K562 (cell line): ENCODE data around the gene RET. TPM values are rescaled to one million over a fixed set of nuclear protein-coding genes. Genes with fewer than 3 reads are reported as not detected.

Experiments
- ATAC-seq: fragments of 200-7000 bp; cut with Tn5 transposase; 3 replicates; pipeline ENCODE4 v1.9.1; 2020; ENCODE audit warnings: moderate library complexity
- BruUV-seq: library from RNA; stranded (reverse); fragments of 400-500 nt; replicated peaks from 2 replicates; lab custom pipeline; 2021; lab: Mats Ljungman, UMichigan
- CTCF ChIA-PET: fragments of 300-600 bp; formaldehyde crosslinking; extraction: SDS; loops from one replicate; lab custom pipeline; 2021; ENCODE audit warnings: low intra/inter-chr PET ratio; lab: Yijun Ruan, JAX
- POLR2A ChIA-PET: fragments of 300-600, 350-650 bp; sonication (Branson Sonifier 250); formaldehyde crosslinking; extraction: SDS; loops from one replicate; lab custom pipeline; 2021; ENCODE audit warnings: antibody characterized with exemption, inconsistent platforms; lab: Yijun Ruan, JAX
- DNase-seq, 4 experiments: peaks; one replicate each; pipeline versions ENCODE4 v3.0.0 to v3.0.0-alpha.2; 2011 to 2018; ENCODE audit warnings: low spot score in 3 of 4, mixed read lengths in 3 of 4; ENCODE audit errors: extremely low read depth in 1 of 4
- FAIRE-seq: peaks from 2 replicates; lab custom pipeline; 2011; peaks lifted over from hg19 to GRCh38; lab: Jason Lieb, UNC
- H2AFZ ChIP-seq: 2 replicates; pipeline ENCODE4 v1.6.0; 2011; ENCODE audit warnings: low read depth, low read length, control low read depth, inconsistent platforms
- H3K27ac ChIP-seq: fragments of 200-600 bp; 3 replicates; pipeline ENCODE4 v1.8.0; 2011; ENCODE audit warnings: low read depth, mild to moderate bottlenecking, control low read depth, inconsistent platforms, low read length, moderate library complexity, mixed read lengths; ENCODE audit errors: extremely low read depth
- H3K27me3 ChIP-seq, 2 experiments: fragments of 300-600 bp in 1 of 2; 2 replicates in 1 of 2; 3 replicates in 1 of 2; pipeline versions ENCODE4 v1.6.0 to v1.8.0; 2011; ENCODE audit warnings: inconsistent platforms in 2 of 2, low read length in 2 of 2, mild to moderate bottlenecking in 1 of 2, mixed read lengths in 1 of 2, moderate library complexity in 1 of 2; ENCODE audit not compliant: control insufficient read depth in 2 of 2, insufficient read depth in 2 of 2
- H3K36me3 ChIP-seq: fragments of 300-600 bp; 3 replicates; pipeline ENCODE4 v1.8.0; 2011; ENCODE audit warnings: mild to moderate bottlenecking, low read length, inconsistent platforms; ENCODE audit not compliant: control insufficient read depth, insufficient read depth
- H3K4me1 ChIP-seq, 2 experiments: fragments of 200-600 bp in 1 of 2; replicated peaks in 1 of 2; 2 replicates in 1 of 2; 3 replicates in 1 of 2; pipeline versions ENCODE4 v1.5.1 to v1.8.0; 2011; ENCODE audit warnings: inconsistent platforms in 2 of 2, low read length in 2 of 2, mild to moderate bottlenecking in 1 of 2, mixed read lengths in 1 of 2, moderate library complexity in 1 of 2; ENCODE audit not compliant: control insufficient read depth in 2 of 2, insufficient read depth in 2 of 2
- H3K4me2 ChIP-seq: 2 replicates; pipeline ENCODE4 v1.6.1; 2011; ENCODE audit warnings: low read length, control low read depth, inconsistent platforms, mixed read lengths; ENCODE audit not compliant: insufficient read depth
- H3K4me3 ChIP-seq: fragments of 200-600 bp; sonication (generic), shearing (Covaris generic); 2 replicates; pipeline ENCODE4 v1.5.1; 2016; ENCODE audit warnings: control low read depth, inconsistent platforms
- H3K79me2 ChIP-seq: fragments of 200-600 bp; 3 replicates; pipeline ENCODE4 v1.8.0; 2011; ENCODE audit warnings: low read length, inconsistent platforms; ENCODE audit not compliant: control insufficient read depth, insufficient read depth
- H3K9ac ChIP-seq, 2 experiments: 2 replicates each; pipeline versions ENCODE4 v1.6.0 to v1.6.1; 2011; ENCODE audit warnings: low read depth in 2 of 2, low read length in 2 of 2, control low read depth in 1 of 2, inconsistent platforms in 1 of 2, mild to moderate bottlenecking in 1 of 2, mixed read lengths in 1 of 2; ENCODE audit not compliant: insufficient read depth in 1 of 2
- H3K9me1 ChIP-seq: one replicate; pipeline ENCODE4 v1.6.0; 2011; ENCODE audit warnings: inconsistent platforms, mild to moderate bottlenecking, low read length, moderate library complexity; ENCODE audit not compliant: control insufficient read depth, insufficient read depth
- H3K9me3 ChIP-seq: replicated peaks from 2 replicates; pipeline ENCODE4 v1.5.1; 2011; ENCODE audit warnings: low read depth, low read length, inconsistent platforms; ENCODE audit not compliant: control insufficient read depth, insufficient read depth
- H4K20me1 ChIP-seq: replicated peaks from 2 replicates; pipeline ENCODE4 v1.6.1; 2011; ENCODE audit warnings: low read length, inconsistent platforms, mixed read lengths; ENCODE audit not compliant: control insufficient read depth, insufficient read depth
- MYBL2 ChIP-seq, 2 experiments: fragments of 450-650 bp in 1 of 2; sonication (generic) in 1 of 2; formaldehyde crosslinking in 1 of 2; IDR thresholded peaks; 2 replicates each; pipeline versions ENCODE4 v1.6.1 to v1.8.1; 2017 to 2022; ENCODE audit warnings: borderline replicate concordance in 1 of 2, inconsistent platforms in 1 of 2, low read depth in 1 of 2, mild to moderate bottlenecking in 1 of 2, missing genetic modification reagents in 1 of 2, moderate library complexity in 1 of 2
- NEUROD1 ChIP-seq: fragments of 150-350 bp; IDR thresholded peaks from 2 replicates; pipeline ENCODE4 v1.6.1; 2014; ENCODE audit warnings: borderline replicate concordance, low read length, low read depth; ENCODE audit not compliant: partially characterized antibody
- NONO ChIP-seq, 2 experiments: fragments of 200-400 bp in 1 of 2; fragments of 450-650 bp in 1 of 2; formaldehyde crosslinking in 1 of 2; IDR thresholded peaks; 2 replicates each; pipeline ENCODE4 v1.6.1; 2017; ENCODE audit warnings: low read depth in 2 of 2, mild to moderate bottlenecking in 2 of 2, moderate library complexity in 2 of 2, low read length in 1 of 2
- SAP30 ChIP-seq: fragments of 200-600 bp; sonication (generic); IDR thresholded peaks from 2 replicates; pipeline ENCODE4 v1.6.1; 2012; ENCODE audit warnings: borderline replicate concordance, low read depth, mild to moderate bottlenecking, moderate library complexity, low read length, control low read depth, inconsistent platforms; ENCODE audit not compliant: insufficient read depth, poor library complexity, severe bottlenecking
- TEAD4 ChIP-seq, 2 experiments: sonication (generic) in 1 of 2; formaldehyde crosslinking in 1 of 2; IDR thresholded peaks; 2 replicates each; pipeline versions ENCODE4 v1.6.1 to v1.8.0; 2012 to 2022; ENCODE audit warnings: borderline replicate concordance in 1 of 2, inconsistent platforms in 1 of 2, low read length in 1 of 2, mild to moderate bottlenecking in 1 of 2, missing genetic modification reagents in 1 of 2
- WGBS: fragments of 100-300 bp; shearing (Covaris generic); methylation state at CpG from one replicate; pipeline ENCODE4 v1.1.6; 2016; ENCODE audit warnings: low coverage, mixed read lengths; ENCODE audit not compliant: insufficient coverage; ENCODE audit errors: missing lambda C conversion rate; 5-methylcytosine and 5-hydroxymethylcytosine counted together
- in situ Hi-C: fragments of 300-500 bp; cut with MboI; formaldehyde crosslinking; loops from 4 replicates; pipeline ENCODE4 v1.15.0; 2018; ENCODE audit warnings: inconsistent platforms, mixed read lengths
- intact Hi-C: fragments of 100-400 bp; cut with micrococcal nuclease; formaldehyde crosslinking; loops from 2 replicates; pipeline ENCODE4 v1.14.2; 2022
- polyA plus RNA-seq, 8 experiments: library from polyadenylated mRNA; depleted of rRNA in 4 of 8; stranded (reverse) in 5 of 8; unstranded in 3 of 8; fragments of >200 nt; fragmentation: Nextera tagmentation in 2 of 8; fragmentation: Illumina TruSeq in 1 of 8; extraction: Ambion mirVana in 2 of 8; extraction: Trizol in 1 of 8; gene quantifications; 2 replicates each; pipeline versions ENCODE4 v1.2.1 to v1.2.3, GENCODE V29; 2011 to 2014; ENCODE audit warnings: inconsistent platforms in 1 of 8, missing spikeins in 1 of 8
- total RNA-seq, 7 experiments: library from RNA; depleted of rRNA in 6 of 7; stranded (reverse); fragments of >200 nt in 6 of 7; fragmentation: Illumina TruSeq in 2 of 7; extraction: Trizol in 2 of 7; gene quantifications; 2 replicates each; pipeline versions ENCODE4 v1.2.1 to v1.2.3, GENCODE V29; 2011 to 2021; ENCODE audit warnings: low replicate concordance in 1 of 7
- TF ChIP-seq, protein P1 (sequence below): sonication (generic); formaldehyde crosslinking; IDR thresholded peaks from 2 replicates; pipeline ENCODE4 v1.8.0; 2022; ENCODE audit warnings: mild to moderate bottlenecking, missing genetic modification reagents
- TF ChIP-seq, protein P2 (sequence below), 2 experiments: IDR thresholded peaks; 2 replicates each; pipeline ENCODE4 v1.6.1; 2012; ENCODE audit warnings: improper control_type of control experiment in 2 of 2, low read depth in 2 of 2, low read length in 2 of 2, borderline replicate concordance in 1 of 2
- TF ChIP-seq, protein P3 (sequence below): fragments of 450-650 bp; formaldehyde crosslinking; IDR thresholded peaks from 2 replicates; pipeline ENCODE4 v1.4.0; 2022; ENCODE audit warnings: missing genetic modification characterization
- TF ChIP-seq, protein P4 (sequence below): fragments of 250-450 bp; sonication (Bioruptor Pico); IDR thresholded peaks from 2 replicates; pipeline ENCODE4 v1.4.0; 2020

The RET gene
- total and polyA plus RNA-seq, 9 of the 15 experiments (the other 6 are each of a cell fraction or from before 2014, with no cell fraction given): 0.04 to 0.05 TPM; not detected in 7

DNA sequence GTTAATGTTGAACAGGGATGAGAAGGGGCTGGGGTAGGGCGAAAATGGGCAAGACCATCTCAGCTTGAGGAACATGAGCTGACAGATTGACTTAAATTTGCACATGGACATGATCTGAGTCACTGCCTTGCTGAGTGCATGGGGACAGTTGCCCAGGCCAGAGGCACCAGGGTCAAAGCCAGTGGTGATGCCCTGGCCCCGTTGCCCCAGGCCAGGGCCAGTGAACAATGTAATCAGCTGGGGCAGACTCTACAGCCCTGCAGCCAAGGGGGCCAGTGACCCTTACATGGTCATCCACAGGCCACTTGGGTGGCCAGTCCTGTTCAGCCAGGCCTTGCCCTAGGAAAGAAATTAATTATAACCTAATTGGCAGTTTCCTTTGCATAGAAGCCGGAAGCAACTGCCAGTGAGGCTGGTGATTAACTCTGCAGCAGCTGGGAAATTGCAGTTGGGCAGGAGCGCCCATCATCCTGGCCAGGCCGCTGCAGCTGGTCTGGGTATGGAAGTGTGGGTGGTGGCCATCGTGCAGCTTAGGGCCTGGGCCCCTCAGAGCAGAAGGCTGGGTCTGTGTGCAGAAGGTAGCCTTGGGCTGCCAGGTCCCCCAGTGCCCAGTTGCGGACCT, 9.6 kb downstream of the RET start:
- H3K9ac ChIP-seq: no peak overlapping the region
- WGBS: 2% methylated on average over 7 of the region's 7 CpGs
- H3K4me1 ChIP-seq: no peaks in the 10 kb centered on the region
- H3K9me1 ChIP-seq: no peaks in the 10 kb centered on the region
- no peak overlapping the region for H3K27ac ChIP-seq
- no peak for DNase-seq
- no TSS peak for BruUV-seq
- ATAC-seq: no peak
- no peaks in the 10 kb centered on the region for H3K36me3 ChIP-seq
- H3K9me3 ChIP-seq: no peaks in the 10 kb centered on the region
- intact Hi-C loops: no loop called here
- no peak overlapping the region for H3K4me3 ChIP-seq
- no peak overlapping the region for H2AFZ ChIP-seq
- ChIA-PET CTCF (no interaction called here), POLR2A (interaction anchor here (0.8 kb wide), 1 partner anchor 20 kb away, joined by 3 read pairs; no protein-coding TSS in a partner anchor)
- FAIRE-seq: no peak
- no peaks in the 10 kb centered on the region for H3K79me2 ChIP-seq
- H3K27me3 ChIP-seq: peaks cover 0 to 52% of the 10 kb centered on the region in 2 experiments; a peak in 2 of 5 replicates
- in situ Hi-C loops: no loop called here
- H4K20me1 ChIP-seq: no peaks in the 10 kb centered on the region
- no peak overlapping the region for H3K4me2 ChIP-seq
- TF ChIP-seq MYBL2 (IDR thresholded peaks at IDR 0.05; ENCODE audit: low read depth) (no peak), MYBL2 (CRISPR knock-in tag; IDR thresholded peaks at IDR 0.05; ENCODE audit: borderline replicate concordance) (no peak), NEUROD1 (no peak), TEAD4 (IDR thresholded peaks at IDR 0.05; ENCODE audit: low read length) (no peak), TEAD4 (CRISPR knock-in tag; IDR thresholded peaks at IDR 0.05; ENCODE audit: borderline replicate concordance) (no peak), NONO (IDR thresholded peaks at IDR 0.05; ENCODE audit: low read depth in 2 of 2, low read length in 1 of 2) (no peak), SAP30 (no peak)
- TF ChIP-seq, protein P1, sequence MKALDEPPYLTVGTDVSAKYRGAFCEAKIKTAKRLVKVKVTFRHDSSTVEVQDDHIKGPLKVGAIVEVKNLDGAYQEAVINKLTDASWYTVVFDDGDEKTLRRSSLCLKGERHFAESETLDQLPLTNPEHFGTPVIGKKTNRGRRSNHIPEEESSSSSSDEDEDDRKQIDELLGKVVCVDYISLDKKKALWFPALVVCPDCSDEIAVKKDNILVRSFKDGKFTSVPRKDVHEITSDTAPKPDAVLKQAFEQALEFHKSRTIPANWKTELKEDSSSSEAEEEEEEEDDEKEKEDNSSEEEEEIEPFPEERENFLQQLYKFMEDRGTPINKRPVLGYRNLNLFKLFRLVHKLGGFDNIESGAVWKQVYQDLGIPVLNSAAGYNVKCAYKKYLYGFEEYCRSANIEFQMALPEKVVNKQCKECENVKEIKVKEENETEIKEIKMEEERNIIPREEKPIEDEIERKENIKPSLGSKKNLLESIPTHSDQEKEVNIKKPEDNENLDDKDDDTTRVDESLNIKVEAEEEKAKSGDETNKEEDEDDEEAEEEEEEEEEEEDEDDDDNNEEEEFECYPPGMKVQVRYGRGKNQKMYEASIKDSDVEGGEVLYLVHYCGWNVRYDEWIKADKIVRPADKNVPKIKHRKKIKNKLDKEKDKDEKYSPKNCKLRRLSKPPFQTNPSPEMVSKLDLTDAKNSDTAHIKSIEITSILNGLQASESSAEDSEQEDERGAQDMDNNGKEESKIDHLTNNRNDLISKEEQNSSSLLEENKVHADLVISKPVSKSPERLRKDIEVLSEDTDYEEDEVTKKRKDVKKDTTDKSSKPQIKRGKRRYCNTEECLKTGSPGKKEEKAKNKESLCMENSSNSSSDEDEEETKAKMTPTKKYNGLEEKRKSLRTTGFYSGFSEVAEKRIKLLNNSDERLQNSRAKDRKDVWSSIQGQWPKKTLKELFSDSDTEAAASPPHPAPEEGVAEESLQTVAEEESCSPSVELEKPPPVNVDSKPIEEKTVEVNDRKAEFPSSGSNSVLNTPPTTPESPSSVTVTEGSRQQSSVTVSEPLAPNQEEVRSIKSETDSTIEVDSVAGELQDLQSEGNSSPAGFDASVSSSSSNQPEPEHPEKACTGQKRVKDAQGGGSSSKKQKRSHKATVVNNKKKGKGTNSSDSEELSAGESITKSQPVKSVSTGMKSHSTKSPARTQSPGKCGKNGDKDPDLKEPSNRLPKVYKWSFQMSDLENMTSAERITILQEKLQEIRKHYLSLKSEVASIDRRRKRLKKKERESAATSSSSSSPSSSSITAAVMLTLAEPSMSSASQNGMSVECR (CRISPR knock-in tag): no peak
- TF ChIP-seq, protein P2, sequence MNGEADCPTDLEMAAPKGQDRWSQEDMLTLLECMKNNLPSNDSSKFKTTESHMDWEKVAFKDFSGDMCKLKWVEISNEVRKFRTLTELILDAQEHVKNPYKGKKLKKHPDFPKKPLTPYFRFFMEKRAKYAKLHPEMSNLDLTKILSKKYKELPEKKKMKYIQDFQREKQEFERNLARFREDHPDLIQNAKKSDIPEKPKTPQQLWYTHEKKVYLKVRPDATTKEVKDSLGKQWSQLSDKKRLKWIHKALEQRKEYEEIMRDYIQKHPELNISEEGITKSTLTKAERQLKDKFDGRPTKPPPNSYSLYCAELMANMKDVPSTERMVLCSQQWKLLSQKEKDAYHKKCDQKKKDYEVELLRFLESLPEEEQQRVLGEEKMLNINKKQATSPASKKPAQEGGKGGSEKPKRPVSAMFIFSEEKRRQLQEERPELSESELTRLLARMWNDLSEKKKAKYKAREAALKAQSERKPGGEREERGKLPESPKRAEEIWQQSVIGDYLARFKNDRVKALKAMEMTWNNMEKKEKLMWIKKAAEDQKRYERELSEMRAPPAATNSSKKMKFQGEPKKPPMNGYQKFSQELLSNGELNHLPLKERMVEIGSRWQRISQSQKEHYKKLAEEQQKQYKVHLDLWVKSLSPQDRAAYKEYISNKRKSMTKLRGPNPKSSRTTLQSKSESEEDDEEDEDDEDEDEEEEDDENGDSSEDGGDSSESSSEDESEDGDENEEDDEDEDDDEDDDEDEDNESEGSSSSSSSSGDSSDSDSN (IDR thresholded peaks at IDR 0.05; ENCODE audit: borderline replicate concordance in 1 of 2, low read depth in 2 of 2, low read length in 2 of 2): no peak
- TF ChIP-seq, protein P3, sequence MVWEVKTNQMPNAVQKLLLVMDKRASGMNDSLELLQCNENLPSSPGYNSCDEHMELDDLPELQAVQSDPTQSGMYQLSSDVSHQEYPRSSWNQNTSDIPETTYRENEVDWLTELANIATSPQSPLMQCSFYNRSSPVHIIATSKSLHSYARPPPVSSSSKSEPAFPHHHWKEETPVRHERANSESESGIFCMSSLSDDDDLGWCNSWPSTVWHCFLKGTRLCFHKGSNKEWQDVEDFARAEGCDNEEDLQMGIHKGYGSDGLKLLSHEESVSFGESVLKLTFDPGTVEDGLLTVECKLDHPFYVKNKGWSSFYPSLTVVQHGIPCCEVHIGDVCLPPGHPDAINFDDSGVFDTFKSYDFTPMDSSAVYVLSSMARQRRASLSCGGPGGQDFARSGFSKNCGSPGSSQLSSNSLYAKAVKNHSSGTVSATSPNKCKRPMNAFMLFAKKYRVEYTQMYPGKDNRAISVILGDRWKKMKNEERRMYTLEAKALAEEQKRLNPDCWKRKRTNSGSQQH (CRISPR knock-in tag): no peak
- TF ChIP-seq, protein P4, sequence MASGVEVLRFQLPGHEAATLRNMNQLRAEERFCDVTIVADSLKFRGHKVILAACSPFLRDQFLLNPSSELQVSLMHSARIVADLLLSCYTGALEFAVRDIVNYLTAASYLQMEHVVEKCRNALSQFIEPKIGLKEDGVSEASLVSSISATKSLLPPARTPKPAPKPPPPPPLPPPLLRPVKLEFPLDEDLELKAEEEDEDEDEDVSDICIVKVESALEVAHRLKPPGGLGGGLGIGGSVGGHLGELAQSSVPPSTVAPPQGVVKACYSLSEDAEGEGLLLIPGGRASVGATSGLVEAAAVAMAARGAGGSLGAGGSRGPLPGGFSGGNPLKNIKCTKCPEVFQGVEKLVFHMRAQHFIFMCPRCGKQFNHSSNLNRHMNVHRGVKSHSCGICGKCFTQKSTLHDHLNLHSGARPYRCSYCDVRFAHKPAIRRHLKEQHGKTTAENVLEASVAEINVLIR (CRISPR knock-in tag): no peak
